Activated CD8-positive, alpha-beta memory T cell treated with anti-CD3 and anti-CD28 coated beads, Interleukin-2, amount 10 ng/mL, durations not matched to agents 7 days and 5 days (primary cell): ENCODE measurements around the gene MCM5. TPM values are rescaled to one million over a fixed set of nuclear protein-coding genes. Genes with fewer than 3 reads are reported as not detected.

Experiments used
- ATAC-seq: fragments of 150-1000 bp; cut with Tn5 transposase; one replicate; pipeline ENCODE4 v1.10.0; 2021; ENCODE audit warnings: moderate library complexity
- CTCF ChIA-PET: fragments of 350-600 bp; sonication (Branson Sonifier 250); formaldehyde crosslinking; loops from one replicate; lab custom pipeline; 2021; ENCODE audit warnings: antibody characterized with exemption; lab: Charles Lee
- DNase-seq: peaks from one replicate; pipeline ENCODE4 v3.0.0-alpha.2; 2020
- H3K27ac Mint-ChIP-seq: one replicate; pipeline ENCODE4 v1.8.0; 2021; ENCODE audit warnings: mild to moderate bottlenecking, mixed read lengths
- H3K27me3 Mint-ChIP-seq: one replicate; pipeline ENCODE4 v1.8.0; 2021; ENCODE audit warnings: mixed read lengths
- H3K36me3 Mint-ChIP-seq: one replicate; pipeline ENCODE4 v1.8.0; 2021; ENCODE audit warnings: mild to moderate bottlenecking, mixed read lengths
- H3K4me1 Mint-ChIP-seq: one replicate; pipeline ENCODE4 v1.8.0; 2021; ENCODE audit warnings: mixed read lengths
- H3K4me3 Mint-ChIP-seq: one replicate; pipeline ENCODE4 v1.8.0; 2021; ENCODE audit warnings: mild to moderate bottlenecking, moderate library complexity, mixed read lengths
- H3K9me3 Mint-ChIP-seq: one replicate; pipeline ENCODE4 v1.8.0; 2022; ENCODE audit warnings: low read depth, mixed read lengths
- total RNA-seq, 2 experiments: library from RNA; stranded (reverse); gene quantifications; one replicate each; pipeline ENCODE4 v1.2.3, GENCODE V29; 2021

The MCM5 gene
- total RNA-seq, 2 experiments from 2014 or later, result 271 to 329 TPM

- Mint-ChIP-seq H3K27ac (no peak overlapping the region), H3K36me3 (peaks cover 14% of the 10 kb centered on the region), H3K4me3 (no peak overlapping the region), H3K9me3 (no peaks in the 10 kb centered on the region), H3K27me3 (no peaks in the 10 kb centered on the region), H3K4me1 (no peaks in the 10 kb centered on the region)
- CTCF ChIA-PET, result no interaction called here
- DNase-seq, result no peak
- ATAC-seq, result no peak
These were observed 72.5 kb downstream of the MCM5 start for GRCh38 chr22:35472488-35472887.

- Mint-ChIP-seq H3K27ac (no peak overlapping the region), H3K9me3 (no peaks in the 10 kb centered on the region), H3K4me1 (no peaks in the 10 kb centered on the region), H3K4me3 (no peak overlapping the region), H3K36me3 (peaks cover 14% of the 10 kb centered on the region), H3K27me3 (no peaks in the 10 kb centered on the region)
- ATAC-seq (no peak), DNase-seq (no peak)
- CTCF ChIA-PET, result no interaction called here
These were observed 74.0 kb downstream of the MCM5 start for GRCh38 chr22:35473971-35474370.

Other genes with a start within 250 kb of the MCM5 start
- 10 to 100 TPM; 39.0 to 42.1 TPM for gene HMGXB4, start 142.6 kb upstream of the MCM5 start, total RNA-seq
- gene TOM1, start 100.2 kb upstream of the MCM5 start, total RNA-seq, result 10 to 100 TPM; 16.1 to 20.5 TPM
- 1 to 10 TPM in 1 of 2 experiments, under 1 TPM in 1; 0.88 to 6.0 TPM for gene HMOX1, start 19.0 kb upstream of the MCM5 start, total RNA-seq
- gene RASD2, start 140.7 kb downstream of the MCM5 start, total RNA-seq, result under 1 TPM in 1 of 2 experiments, not detected in 1; 0.09 TPM
- 1 to 10 TPM in 1 of 2 experiments, not detected in 1; 2.6 TPM for gene MB, start 217.2 kb downstream of the MCM5 start, total RNA-seq
- 10 to 100 TPM; 59.9 to 65.2 TPM for gene APOL6, start 248.3 kb downstream of the MCM5 start, total RNA-seq